Activated naive CD4-positive, alpha-beta T cell treated with Interleukin-2 at 50 U/mL for 16 hours (primary cell): ENCODE results near the gene DSCAML1.
"Not testable (repeated sequence)": the region's sequence is repeated elsewhere in the genome, so short reads cannot be mapped to it uniquely, and the experiment has no call there.

Experiments
- DNase-seq: peaks from one replicate; pipeline ENCODE4 v3.0.0-alpha.2; 2020

DSCAML1 gene

GRCh38 chr11:117792241-117792640, 4.8 kb downstream of the DSCAML1 start:
- no peak for DNase-seq

GRCh38 chr11:117790279-117790678, 6.7 kb downstream of the DSCAML1 start:
- no peak for DNase-seq

- no peak for DNase-seq
Observed at GRCh38 chr11:117789241-117789640, 7.8 kb downstream of the DSCAML1 start.

GRCh38 chr11:117786135-117786870, 10.7 kb downstream of the DSCAML1 start:
- no peak for DNase-seq

GRCh38 chr11:117782101-117782500, 14.9 kb downstream of the DSCAML1 start:
- DNase-seq = no peak

GRCh38 chr11:117781627-117782026, 15.4 kb downstream of the DSCAML1 start:
- DNase-seq = no peak

GRCh38 chr11:117780456-117780855, 16.6 kb downstream of the DSCAML1 start:
- DNase-seq = no peak

- DNase-seq = no peak
Observed at GRCh38 chr11:117774553-117774952, 22.5 kb downstream of the DSCAML1 start.

GRCh38 chr11:117772360-117772759, 24.7 kb downstream of the DSCAML1 start:
- no peak for DNase-seq

- no peak for DNase-seq
Observed at GRCh38 chr11:117771841-117772240, 25.2 kb downstream of the DSCAML1 start.

- DNase-seq = no peak
Observed at GRCh38 chr11:117771197-117771596, 25.8 kb downstream of the DSCAML1 start.

GRCh38 chr11:117770061-117770460, 27.0 kb downstream of the DSCAML1 start:
- no peak for DNase-seq

GRCh38 chr11:117769533-117769932, 27.5 kb downstream of the DSCAML1 start:
- DNase-seq = no peak

- DNase-seq = no peak
Observed at GRCh38 chr11:117768506-117768905, 28.5 kb downstream of the DSCAML1 start.

- DNase-seq = no peak
Observed at GRCh38 chr11:117767071-117767470, 29.9 kb downstream of the DSCAML1 start.

GRCh38 chr11:117766576-117766975, 30.4 kb downstream of the DSCAML1 start:
- no peak for DNase-seq

GRCh38 chr11:117766026-117766425, 31.0 kb downstream of the DSCAML1 start:
- no peak for DNase-seq

- DNase-seq = no peak
Observed at GRCh38 chr11:117765068-117765467, 31.9 kb downstream of the DSCAML1 start.

- DNase-seq = not testable (repeated sequence)
Observed at GRCh38 chr11:117763465-117763864, 33.6 kb downstream of the DSCAML1 start.

GRCh38 chr11:117761993-117762392, 35.0 kb downstream of the DSCAML1 start:
- DNase-seq = no peak

GRCh38 chr11:117759305-117759704, 37.7 kb downstream of the DSCAML1 start:
- DNase-seq = no peak

- no peak for DNase-seq
Observed at GRCh38 chr11:117754030-117754429, 43.0 kb downstream of the DSCAML1 start.

- DNase-seq = no peak
Observed at GRCh38 chr11:117752721-117753237, 44.2 kb downstream of the DSCAML1 start.

- no peak for DNase-seq
Observed at GRCh38 chr11:117752071-117752470, 44.9 kb downstream of the DSCAML1 start.
